SK-N-MC (cell line): ENCODE data around the gene GARIN5A.

ENCODE experiments used
- EZH2 ChIP-seq: fragments of 200-600 bp; sonication (generic); IDR thresholded peaks from one replicate; pipeline ENCODE4 v1.6.1; 2017; ENCODE audit warnings: antibody characterized with exemption
- FOXP2 ChIP-seq: optimal IDR thresholded peaks from 2 replicates; pipeline ENCODE3; 2011; ENCODE audit warnings: mild to moderate bottlenecking, moderate library complexity; ENCODE audit not compliant: insufficient read depth; ENCODE audit errors: extremely low read length, control extremely low read depth
- POLR2AphosphoS5 ChIP-seq: IDR thresholded peaks from 2 replicates; pipeline ENCODE4 v1.6.1; 2012; ENCODE audit warnings: mild to moderate bottlenecking, low read depth, low read length, borderline replicate concordance

DNA sequence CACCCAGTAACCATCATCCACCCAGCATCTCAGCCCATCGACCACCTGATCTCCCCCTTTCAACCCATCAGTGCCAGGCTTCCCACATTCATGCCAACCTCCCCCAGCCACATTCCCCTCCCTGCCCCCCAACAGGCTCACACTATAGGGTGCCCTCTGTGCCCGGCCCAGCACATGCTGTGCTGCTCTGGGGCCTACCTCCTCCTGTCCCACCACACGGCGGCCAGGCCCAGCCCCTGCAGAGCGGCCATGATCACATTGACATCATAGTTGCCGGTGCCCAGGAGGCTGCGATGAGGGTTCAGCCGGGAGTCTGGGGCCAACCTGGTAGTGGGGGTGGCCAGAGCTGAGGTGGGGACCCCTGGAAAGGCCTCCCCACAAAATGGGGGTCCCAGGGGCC is 30.7 kb upstream of the GARIN5A start:
- TF ChIP-seq EZH2 (no peak), FOXP2 (no peak), POLR2AphosphoS5 (no peak)
